Spleen (tissue), 11 donors: ENCODE data around the gene HSPA12A. TPM values are rescaled to one million over a fixed set of nuclear protein-coding genes. Genes with fewer than 3 reads are reported as not detected.

Experiments
- DNase-seq: peaks from one replicate; pipeline ENCODE4 v3.0.0-alpha.2; 2020
- H3K27ac ChIP-seq, 8 donors: fragments of 200-600 bp; sonication (generic) in 7 of 8; 1 replicate in 4 of 8; 2 replicates in 4 of 8; pipeline versions ENCODE4 v1.5.0 to v1.8.0; 2016 to 2021; ENCODE audit warnings: inconsistent platforms in 4 of 8, mild to moderate bottlenecking in 4 of 8, moderate library complexity in 1 of 8
- H3K27me3 ChIP-seq, 7 donors: fragments of 200-600 bp; sonication (generic) in 6 of 7; replicated peaks in 1 of 7; 1 replicate in 4 of 7; 2 replicates in 3 of 7; pipeline versions ENCODE4 v1.5.0 to v1.8.0; 2016 to 2021; ENCODE audit warnings: inconsistent platforms in 3 of 7, mild to moderate bottlenecking in 1 of 7
- H3K36me3 ChIP-seq, 6 donors: fragments of 200-600 bp; sonication (generic) in 5 of 6; 1 replicate in 4 of 6; 2 replicates in 2 of 6; pipeline versions ENCODE4 v1.5.0 to v1.8.0; 2016 to 2021; ENCODE audit warnings: inconsistent platforms in 2 of 6
- H3K4me1 ChIP-seq, 6 donors: fragments of 200-600 bp; sonication (generic) in 5 of 6; 1 replicate in 3 of 6; 2 replicates in 3 of 6; pipeline versions ENCODE4 v1.5.0 to v1.8.0; 2016 to 2021; ENCODE audit warnings: inconsistent platforms in 3 of 6
- H3K4me3 ChIP-seq, 8 donors: fragments of 200-600 bp; sonication (generic) in 7 of 8; 1 replicate in 4 of 8; 2 replicates in 4 of 8; pipeline versions ENCODE4 v1.5.0 to v1.8.0; 2016 to 2021; ENCODE audit warnings: inconsistent platforms in 4 of 8, mild to moderate bottlenecking in 4 of 8, moderate library complexity in 2 of 8
- H3K9me3 ChIP-seq, 8 donors: fragments of 200-600 bp; sonication (generic) in 7 of 8; 1 replicate in 4 of 8; 2 replicates in 4 of 8; pipeline versions ENCODE4 v1.5.0 to v1.8.0; 2016 to 2021; ENCODE audit warnings: inconsistent platforms in 4 of 8
- CTCF ChIP-seq, 11 experiments: fragments of 200-600 bp in 7 of 11; fragments of 450-650 bp in 4 of 11; sonication (generic) in 4 of 11; IDR thresholded peaks in 8 of 11; conservative IDR thresholded peaks in 3 of 11; 1 replicate in 7 of 11; 2 replicates in 4 of 11; pipeline versions ENCODE4 v1.4.0 to v1.8.0; 2016 to 2021; ENCODE audit warnings: antibody characterized with exemption in 11 of 11, inconsistent platforms in 4 of 11, mild to moderate bottlenecking in 1 of 11
- POLR2A ChIP-seq, 3 donors: fragments of 450-650 bp; IDR thresholded peaks; one replicate each; pipeline ENCODE4 v1.5.1; 2017; ENCODE audit warnings: antibody characterized with exemption in 3 of 3, mild to moderate bottlenecking in 1 of 3
- POLR2AphosphoS5 ChIP-seq, 3 donors: sonication (generic); formaldehyde crosslinking; IDR thresholded peaks; one replicate each; pipeline ENCODE4 v1.5.1; 2017; ENCODE audit warnings: antibody characterized with exemption in 3 of 3
- WGBS, 5 donors: extraction: QIAGEN DNeasy Blood & Tissue Kit in 3 of 5; methylation state at CpG; one replicate each; pipeline versions ENCODE4 v1.1.5 to v1.1.7; 2013 to 2018; 5-methylcytosine and 5-hydroxymethylcytosine counted together
- intact Hi-C: fragments of 100-400 bp; cut with DNase I; formaldehyde crosslinking; loops from one replicate; pipeline ENCODE4 v1.15.0; 2023; ENCODE audit warnings: low total_unique reads
- polyA plus RNA-seq, 3 donors: library from polyadenylated mRNA; stranded (reverse); fragments of 200-250 nt; gene quantifications; one replicate each; pipeline ENCODE4 v1.2.1, GENCODE V29; 2013
- total RNA-seq, 7 donors: library from RNA; depleted of rRNA in 3 of 7; stranded (reverse); fragments of >200 nt in 3 of 7; fragmentation: NEBNext Ultra II Directional in 4 of 7; extraction: Animal tissue kit (Norgen Biotek cat#: 25700) in 4 of 7; gene quantifications; one replicate each; pipeline versions ENCODE4 v1.1.0 to v1.2.1, GENCODE V29; 2016 to 2021
- donor health status: healthy with polysubstance abuse.
- donor health status: DM: no; HTN: no; CAD: no; lungs with moderate emphysema.
- donor health status: DM: no; HTN: no; CAD: no.
- donor health status: Bipolar disorder and iron deficiency.
- donor health status: healthy.
- donor health status: DM: no; HTN: no; CAD: no.
- donor health status: DM: yes; HTN: yes; CAD: no.

Gene HSPA12A
- total and polyA plus RNA-seq, 10 donors: 1.5 to 16.5 (median 6.9) TPM

- WGBS, 5 donors: 78 to 85% (median 84%) methylated on average over 7 of the region's 7 CpGs
- H3K4me3 ChIP-seq: no peak overlapping the region
- DNase-seq: no peak
Observed at GRCh38 chr10:116688741-116689495, 53.4 kb downstream of the HSPA12A start.

DNA sequence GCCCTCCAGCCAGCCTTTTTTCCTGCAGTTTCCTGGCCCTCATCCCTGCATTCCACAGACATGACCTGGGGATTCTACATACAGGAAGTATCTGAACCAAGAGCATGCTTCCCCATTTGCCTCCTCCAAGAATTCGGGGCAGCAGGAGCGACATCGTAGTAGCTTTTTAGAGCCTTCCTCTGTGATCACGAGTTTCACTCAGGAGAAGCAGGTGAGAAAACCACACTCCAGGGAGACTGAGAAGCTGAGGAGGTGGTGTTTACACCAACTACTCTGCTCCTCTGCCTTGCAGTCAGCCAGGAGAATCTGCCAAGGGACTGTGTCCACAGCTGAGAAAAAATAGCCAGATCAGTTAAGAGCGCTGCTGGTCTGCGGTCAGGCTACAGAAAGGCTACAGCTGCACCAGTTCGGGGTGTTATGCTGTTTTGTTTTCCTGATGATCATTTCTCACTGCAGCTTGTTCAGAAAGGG lies 54.1 kb downstream of the HSPA12A start:
- TF ChIP-seq POLR2AphosphoS5 (IDR thresholded peaks at IDR 0.05) (no peak), CTCF (IDR thresholded peaks at IDR 0.05 in 8 of 11, conservative IDR thresholded peaks at IDR 0.05 in 3 of 11) (no peak), POLR2A (IDR thresholded peaks at IDR 0.05) (no peak)
- Histone ChIP-seq H3K27me3 (no peaks in the 10 kb centered on the region), H3K36me3 (no peaks in the 10 kb centered on the region), H3K4me1 (peaks cover 0 to 31% (median 2%) of the 10 kb centered on the region in 6 donors), H3K27ac (no peak overlapping the region), H3K4me3 (no peak overlapping the region), H3K9me3 (no peaks in the 10 kb centered on the region)
- 31 to 47% (median 37%) methylated on average over 7 of the region's 7 CpGs for WGBS, 5 donors
- intact Hi-C loops: loop anchor here (10.0 kb wide), 1 partner anchor 487 kb away; no protein-coding TSS in a partner anchor
- no peak for DNase-seq

More at GRCh38 chr10:116688741-116689495, 53.4 kb downstream of the HSPA12A start:
- Histone ChIP-seq H3K4me1 (peaks cover 0 to 34% (median 3%) of the 10 kb centered on the region in 6 donors), H3K9me3 (no peaks in the 10 kb centered on the region), H3K36me3 (no peaks in the 10 kb centered on the region), H3K27ac (no peak overlapping the region), H3K27me3 (no peaks in the 10 kb centered on the region)
- TF ChIP-seq CTCF (IDR thresholded peaks at IDR 0.05 in 8 of 11, conservative IDR thresholded peaks at IDR 0.05 in 3 of 11): no peak
- TF ChIP-seq POLR2AphosphoS5 (IDR thresholded peaks at IDR 0.05): no peak
- no peak for TF ChIP-seq POLR2A (IDR thresholded peaks at IDR 0.05)
- intact Hi-C loops: loop anchor here (10.0 kb wide), 1 partner anchor 486 kb away; no protein-coding TSS in a partner anchor

GRCh38 chr10:116687633-116688032 lies 54.7 kb downstream of the HSPA12A start:
- Histone ChIP-seq H3K4me1 (peaks cover 0 to 31% (median 2%) of the 10 kb centered on the region in 6 donors), H3K27ac (no peak overlapping the region), H3K27me3 (no peaks in the 10 kb centered on the region), H3K4me3 (no peak overlapping the region), H3K36me3 (no peaks in the 10 kb centered on the region), H3K9me3 (no peaks in the 10 kb centered on the region)
- no peak for TF ChIP-seq CTCF (IDR thresholded peaks at IDR 0.05 in 8 of 11, conservative IDR thresholded peaks at IDR 0.05 in 3 of 11)
- no peak for TF ChIP-seq POLR2AphosphoS5 (IDR thresholded peaks at IDR 0.05)
- no peak for TF ChIP-seq POLR2A (IDR thresholded peaks at IDR 0.05)
- 65 to 84% (median 73%) methylated on average over 6 of the region's 6 CpGs for WGBS, 5 donors
- intact Hi-C loops: loop anchor here (10.0 kb wide), 1 partner anchor 487 kb away; no protein-coding TSS in a partner anchor
- no peak for DNase-seq

DNA sequence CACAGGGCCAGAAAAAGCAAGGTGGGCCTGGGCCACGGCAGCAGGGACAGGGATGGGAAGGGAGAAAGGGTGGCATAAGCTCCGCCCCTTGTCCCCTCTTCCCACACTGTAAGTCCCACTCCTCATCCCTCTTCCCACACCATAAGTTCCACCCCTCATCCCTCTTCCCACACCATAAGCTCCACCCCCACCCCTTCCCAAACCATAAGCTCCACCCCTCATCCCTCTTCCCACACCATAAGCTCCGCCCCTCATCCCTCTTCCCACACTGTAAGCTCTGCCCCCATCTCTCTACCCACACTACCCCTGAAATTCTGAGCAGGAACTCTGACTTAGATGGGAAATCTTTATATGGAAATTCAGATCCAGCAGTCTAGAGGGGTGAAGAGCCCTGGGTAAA lies 55.7 kb downstream of the HSPA12A start:
- Histone ChIP-seq H3K27ac (no peak overlapping the region), H3K9me3 (no peaks in the 10 kb centered on the region), H3K36me3 (no peaks in the 10 kb centered on the region), H3K4me3 (no peak overlapping the region), H3K27me3 (no peaks in the 10 kb centered on the region), H3K4me1 (peaks cover 0 to 29% (median 6%) of the 10 kb centered on the region in 6 donors)
- no peak for DNase-seq
- intact Hi-C loops: loop anchor here (10.0 kb wide), 1 partner anchor 488 kb away; no protein-coding TSS in a partner anchor
- 78 to 95% (median 84%) methylated on average over 2 to 3 of the region's 3 CpGs for WGBS, 5 donors
- TF ChIP-seq POLR2A (IDR thresholded peaks at IDR 0.05): no peak
- no peak for TF ChIP-seq POLR2AphosphoS5 (IDR thresholded peaks at IDR 0.05)
- TF ChIP-seq CTCF (IDR thresholded peaks at IDR 0.05 in 8 of 11, conservative IDR thresholded peaks at IDR 0.05 in 3 of 11): no peak
